ENCODE results near the gene SLC22A12. TPM values are rescaled to one million over a fixed set of nuclear protein-coding genes. Genes with fewer than 3 reads are reported as not detected.

Gene SLC22A12
- total and polyA plus RNA-seq, 2 donors from 2014 or later, result 5.3 to 85.9 TPM

GRCh38 chr11:64571050-64571409 is 20.0 kb upstream of the SLC22A12 start:
- Histone ChIP-seq H3K9ac (ENCODE audit: low read length in 3 of 3) (no peak overlapping the region), H3K27ac (ENCODE audit: low read depth in 2 of 2, low read length in 2 of 2) (no peak overlapping the region), H3K36me3 (ENCODE audit: control insufficient read depth in 2 of 3, insufficient read depth in 3 of 3, low read length in 3 of 3) (no peaks in the 10 kb centered on the region), H3K9me3 (ENCODE audit: control insufficient read depth in 2 of 3, insufficient read depth in 1 of 3, low read length in 3 of 3) (no peaks in the 10 kb centered on the region), H3K4me1 (ENCODE audit: control insufficient read depth in 2 of 3, insufficient read depth in 2 of 3, low read depth in 1 of 3, low read length in 3 of 3) (no peaks in the 10 kb centered on the region), H3K4me3 (ENCODE audit: low read length in 3 of 3) (no peak overlapping the region), H3K27me3 (ENCODE audit: control insufficient read depth, insufficient read depth, low read length) (no peaks in the 10 kb centered on the region)
- FAIRE-seq (no peak), DNase-seq (no peak)
- no peak for TF ChIP-seq CTCF (IDR thresholded peaks at IDR 0.05; ENCODE audit: borderline replicate concordance, extremely low read depth, insufficient read depth)
- intact Hi-C loops (cut with DNase I), result no loop called here

GRCh38 chr11:64571410-64572091 is 19.5 kb upstream of the SLC22A12 start:
- H3K9me3 ChIP-seq (ENCODE audit: control insufficient read depth in 2 of 3, insufficient read depth in 1 of 3, low read length in 3 of 3), result no peaks in the 10 kb centered on the region
- H3K27ac ChIP-seq (ENCODE audit: low read depth in 2 of 2, low read length in 2 of 2), result no peak overlapping the region
- intact Hi-C loops (cut with DNase I), result no loop called here
- H3K36me3 ChIP-seq (ENCODE audit: control insufficient read depth in 2 of 3, insufficient read depth in 3 of 3, low read length in 3 of 3), result no peaks in the 10 kb centered on the region
- no peaks in the 10 kb centered on the region for H3K27me3 ChIP-seq (ENCODE audit: control insufficient read depth, insufficient read depth, low read length)
- FAIRE-seq (no peak), DNase-seq (peak in 2 of 5 donors; percentile 41 to 48)
- no peak overlapping the region for H3K4me3 ChIP-seq (ENCODE audit: low read length in 3 of 3)
- TF ChIP-seq CTCF (IDR thresholded peaks at IDR 0.05; ENCODE audit: borderline replicate concordance, extremely low read depth, insufficient read depth), result no peak
- H3K9ac ChIP-seq (ENCODE audit: low read length in 3 of 3), result no peak overlapping the region
- H3K4me1 ChIP-seq (ENCODE audit: control insufficient read depth in 2 of 3, insufficient read depth in 2 of 3, low read depth in 1 of 3, low read length in 3 of 3), result no peaks in the 10 kb centered on the region

- H3K9ac ChIP-seq (ENCODE audit: low read length in 3 of 3), result no peak overlapping the region
- TF ChIP-seq CTCF (IDR thresholded peaks at IDR 0.05; ENCODE audit: borderline replicate concordance, extremely low read depth, insufficient read depth), result no peak
- H3K9me3 ChIP-seq (ENCODE audit: control insufficient read depth in 2 of 3, insufficient read depth in 1 of 3, low read length in 3 of 3), result no peaks in the 10 kb centered on the region
- H3K27ac ChIP-seq (ENCODE audit: low read depth in 2 of 2, low read length in 2 of 2), result no peak overlapping the region
- H3K4me3 ChIP-seq (ENCODE audit: low read length in 3 of 3), result no peak overlapping the region
- H3K36me3 ChIP-seq (ENCODE audit: control insufficient read depth in 2 of 3, insufficient read depth in 3 of 3, low read length in 3 of 3), result no peaks in the 10 kb centered on the region
- no peak for DNase-seq
- no peaks in the 10 kb centered on the region for H3K4me1 ChIP-seq (ENCODE audit: control insufficient read depth in 2 of 3, insufficient read depth in 2 of 3, low read depth in 1 of 3, low read length in 3 of 3)
- no peaks in the 10 kb centered on the region for H3K27me3 ChIP-seq (ENCODE audit: control insufficient read depth, insufficient read depth, low read length)
- intact Hi-C loops (cut with DNase I), result no loop called here
- FAIRE-seq, result no peak
These were observed 18.9 kb upstream of the SLC22A12 start for GRCh38 chr11:64572143-64572542.

- Histone ChIP-seq H3K27me3 (ENCODE audit: control insufficient read depth, insufficient read depth, low read length) (no peaks in the 10 kb centered on the region), H3K4me1 (ENCODE audit: control insufficient read depth in 2 of 3, insufficient read depth in 2 of 3, low read depth in 1 of 3, low read length in 3 of 3) (peaks cover 0 to 16% (median 13%) of the 10 kb centered on the region in 3 donors), H3K36me3 (ENCODE audit: control insufficient read depth in 2 of 3, insufficient read depth in 3 of 3, low read length in 3 of 3) (no peaks in the 10 kb centered on the region), H3K9me3 (ENCODE audit: control insufficient read depth in 2 of 3, insufficient read depth in 1 of 3, low read length in 3 of 3) (no peaks in the 10 kb centered on the region), H3K9ac (ENCODE audit: low read length in 3 of 3) (no peak overlapping the region), H3K4me3 (ENCODE audit: low read length in 3 of 3) (no peak overlapping the region), H3K27ac (ENCODE audit: low read depth in 2 of 2, low read length in 2 of 2) (no peak overlapping the region)
- intact Hi-C loops (cut with DNase I), result no loop called here
- FAIRE-seq, result no peak
- DNase-seq, result no peak
- TF ChIP-seq CTCF (IDR thresholded peaks at IDR 0.05; ENCODE audit: borderline replicate concordance, extremely low read depth, insufficient read depth), result no peak
These were observed 13.8 kb upstream of the SLC22A12 start for GRCh38 chr11:64577202-64577601.

All from kidney (tissue), 14 donors.